Stimulated activated CD8-positive, alpha-beta memory T cell treated with anti-CD3 and anti-CD28 coated beads, Interleukin-4, amount 100 ng/mL, for 4 hours (primary cell): ENCODE data around the gene ZNF358.

ENCODE experiments used
- DNase-seq, 2 donors: peaks; one replicate each; pipeline ENCODE4 v3.0.0-alpha.2; 2020; ENCODE audit warnings: low read depth in 2 of 2, low spot score in 1 of 2

The ZNF358 gene

DNA sequence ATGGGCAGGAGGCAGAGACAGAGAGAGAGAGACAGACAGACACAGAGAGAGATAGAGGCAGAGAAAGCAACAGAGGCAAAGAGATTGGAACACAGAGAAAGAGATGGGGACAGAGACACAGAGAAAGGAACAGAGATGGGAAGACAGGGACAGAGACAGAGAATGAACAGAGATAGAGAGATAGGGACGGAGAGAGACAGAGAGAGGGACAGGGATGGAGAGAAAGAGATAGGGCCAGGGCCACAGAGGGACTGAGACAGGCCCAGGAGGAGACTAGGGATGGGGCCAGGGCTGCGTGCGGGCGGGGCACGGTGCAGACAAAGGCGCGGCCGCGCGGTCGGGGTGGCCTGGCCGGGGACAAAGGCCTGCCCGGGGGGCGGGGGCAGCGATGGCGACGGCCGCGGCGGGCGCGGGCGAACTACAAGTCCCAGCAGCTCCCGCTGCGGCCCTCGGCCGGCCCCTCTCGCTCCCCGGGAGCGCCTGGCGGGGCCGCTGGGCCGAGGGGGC is at the start of gene ZNF358:
Gene ZNF358 (plus strand): TSS at position 459 of the 507 bp plus-strand sequence. CDS start 3,140 bp downstream, outside the sequence.
- DNase-seq: no peak

GRCh38 chr19:7467009-7467989 is 48.6 kb upstream of the ZNF358 start:
- DNase-seq: no peak

DNA sequence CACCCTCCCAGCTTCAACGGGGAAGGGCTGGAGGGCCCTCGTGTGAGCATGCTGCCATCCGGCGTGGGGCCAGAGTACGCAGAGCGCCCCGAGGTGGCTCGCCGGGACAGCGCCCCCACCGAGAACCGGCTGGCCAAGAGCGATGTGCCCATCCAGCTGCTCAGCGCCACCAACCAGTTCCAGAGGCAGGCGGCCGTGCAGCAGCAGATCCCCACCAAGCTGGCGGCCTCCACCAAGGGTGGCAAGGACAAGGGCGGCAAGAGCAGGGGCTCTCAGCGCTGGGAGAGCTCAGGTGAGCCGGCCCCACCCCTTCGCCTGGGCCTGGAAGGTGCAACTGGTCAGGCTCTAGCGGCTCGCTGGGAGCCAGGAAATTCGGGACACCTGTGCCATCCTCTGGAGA is 47.1 kb upstream of the ZNF358 start:
- DNase-seq: no peak

DNA sequence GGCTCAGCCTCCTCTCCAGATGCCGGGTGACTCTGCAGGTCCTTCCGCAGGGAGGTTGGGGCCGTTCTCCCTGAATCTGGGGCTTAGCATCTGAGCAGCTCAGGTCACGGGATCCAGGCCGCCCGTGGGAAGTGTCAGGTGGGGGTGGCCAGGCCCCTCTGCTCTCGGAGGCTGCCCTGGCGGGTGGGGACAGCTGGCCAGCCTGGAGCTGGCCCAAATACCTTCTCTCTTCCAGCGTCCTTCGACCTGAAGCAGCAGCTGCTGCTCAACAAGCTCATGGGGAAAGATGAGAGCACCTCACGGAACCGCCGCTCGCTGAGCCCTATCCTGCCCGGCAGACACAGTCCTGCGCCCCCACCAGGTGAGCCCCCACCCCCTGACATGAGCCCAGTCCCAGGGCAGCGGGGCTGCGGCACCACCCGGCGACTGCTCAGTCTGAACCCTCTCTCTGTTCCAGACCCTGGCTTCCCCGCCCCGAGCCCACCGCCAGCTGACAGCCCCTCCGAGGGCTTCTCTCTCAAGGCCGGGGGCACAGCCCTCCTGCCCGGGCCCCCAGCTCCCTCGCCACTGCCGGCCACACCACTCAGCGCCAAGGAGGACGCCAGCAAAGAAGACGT is 46.1 kb upstream of the ZNF358 start:
- no peak for DNase-seq

DNA sequence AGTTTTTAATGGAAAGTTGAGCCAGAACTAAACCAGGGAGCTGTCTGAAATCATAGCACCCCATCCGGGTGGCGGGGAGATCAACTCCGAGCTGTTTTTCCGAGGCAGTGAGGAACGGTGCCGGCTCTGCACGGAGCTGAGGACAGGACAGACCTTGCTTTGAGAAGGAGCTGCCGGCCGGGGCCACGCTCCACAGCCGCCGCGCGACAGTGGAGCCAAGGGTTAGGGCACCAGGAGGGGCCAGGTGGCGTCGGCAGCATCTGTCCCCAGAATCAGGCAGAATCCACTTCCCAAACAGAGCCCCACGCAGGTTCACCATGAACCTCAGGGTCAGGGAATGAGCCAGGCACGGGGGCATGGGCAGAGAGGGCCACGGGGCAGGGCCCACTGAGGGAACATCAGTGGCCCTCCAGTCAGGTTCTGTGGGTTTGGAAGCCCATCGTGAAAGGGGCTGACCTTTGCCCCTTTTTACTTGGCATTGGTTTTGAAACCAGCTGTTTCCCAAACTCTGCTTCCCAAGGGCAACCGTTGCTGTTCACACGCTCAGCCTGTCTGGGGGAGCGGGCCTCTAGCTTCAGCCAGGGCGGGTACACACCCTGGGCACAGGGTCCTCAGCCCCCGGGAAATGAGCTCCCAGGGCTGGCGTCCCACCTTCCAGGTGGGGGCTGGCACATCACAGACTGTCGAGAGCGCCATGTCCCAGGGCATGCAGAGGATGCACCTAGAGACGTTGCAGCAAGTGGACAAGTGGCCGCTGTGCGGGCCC is 45.2 kb upstream of the ZNF358 start:
- DNase-seq: no peak

DNA sequence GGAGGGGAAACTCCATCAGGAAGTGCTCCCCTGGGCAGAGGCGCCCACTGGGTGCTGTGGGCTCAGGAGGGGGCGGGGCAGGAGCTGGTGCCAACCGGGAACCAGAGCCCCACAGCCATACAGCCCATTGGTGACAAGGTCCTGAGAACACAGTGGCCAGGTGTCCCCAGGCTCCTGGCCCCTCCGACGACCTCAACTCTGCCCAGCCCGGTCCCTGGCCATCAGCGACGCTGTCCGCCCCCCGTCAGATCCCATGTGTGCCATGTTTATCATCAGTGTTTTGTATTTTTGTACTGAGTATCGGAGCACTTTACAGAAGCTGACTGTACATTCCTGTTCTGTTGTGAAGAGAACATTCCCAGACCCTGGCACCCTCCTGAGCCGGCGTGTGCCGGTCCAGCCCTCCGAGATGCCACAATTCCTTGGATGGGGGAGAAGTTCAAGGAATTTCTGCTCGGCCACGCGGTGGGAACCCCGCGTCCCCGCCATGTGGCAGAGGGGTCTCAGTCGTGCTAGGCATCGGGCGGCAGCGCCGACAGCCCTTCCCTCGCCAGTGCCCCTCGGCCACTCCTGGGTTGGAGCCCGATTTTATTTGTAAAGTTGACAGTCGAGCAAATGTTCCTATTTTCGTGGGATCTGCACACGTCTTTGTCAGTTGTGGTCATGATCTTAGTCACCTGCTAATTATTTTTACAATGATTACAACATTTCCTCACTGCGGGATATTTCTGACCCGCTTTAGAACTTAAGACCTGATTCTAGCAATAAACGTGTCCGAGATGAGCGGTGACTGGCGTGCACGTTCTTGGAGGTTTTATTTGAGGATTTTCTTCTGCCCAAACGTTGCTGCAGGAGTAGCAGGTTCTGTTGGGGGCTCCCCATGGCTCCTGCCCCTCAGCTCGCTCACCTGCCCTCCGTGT is 43.9 kb upstream of the ZNF358 start:
- DNase-seq: no peak

- DNase-seq: no peak
Measured at GRCh38 chr19:7475665-7476064, 40.2 kb upstream of the ZNF358 start.

GRCh38 chr19:7476241-7476640 is 39.7 kb upstream of the ZNF358 start:
- DNase-seq: no peak

DNA sequence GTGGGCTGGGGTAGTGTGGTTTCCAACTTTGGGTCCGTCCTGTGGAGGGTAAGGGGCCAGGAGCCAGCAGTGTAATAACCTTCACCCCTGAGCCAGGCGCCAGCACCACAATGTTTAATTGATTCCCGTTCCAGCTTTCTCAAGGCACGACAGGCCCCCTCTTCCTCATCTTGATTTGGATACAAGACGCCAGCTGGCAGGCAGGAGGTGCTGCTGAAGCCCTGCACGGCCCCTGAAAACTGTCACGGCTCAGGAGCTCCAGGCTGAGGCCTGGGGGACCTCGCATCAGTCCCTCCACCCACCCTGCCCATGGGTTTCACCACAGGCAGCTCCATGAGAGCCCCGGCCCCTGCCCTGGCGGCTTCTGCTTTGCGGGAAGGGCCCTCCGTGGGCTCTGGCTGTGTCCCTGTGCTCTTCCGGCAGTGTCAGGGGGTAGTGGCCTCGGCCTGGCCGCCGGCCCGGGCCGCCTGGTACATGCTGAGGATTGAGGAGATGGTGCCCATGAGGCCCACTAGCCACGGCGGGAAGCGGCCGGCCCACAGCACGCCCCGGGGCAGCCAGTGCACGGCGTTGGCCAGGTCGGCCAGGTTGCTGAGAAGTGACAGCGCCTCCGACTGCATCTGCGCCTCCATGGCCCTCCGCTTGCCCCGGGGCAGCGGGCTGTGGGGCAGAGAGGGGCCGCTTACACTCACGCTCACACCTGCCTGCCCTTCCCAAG is 39.0 kb upstream of the ZNF358 start:
- no peak for DNase-seq

DNA sequence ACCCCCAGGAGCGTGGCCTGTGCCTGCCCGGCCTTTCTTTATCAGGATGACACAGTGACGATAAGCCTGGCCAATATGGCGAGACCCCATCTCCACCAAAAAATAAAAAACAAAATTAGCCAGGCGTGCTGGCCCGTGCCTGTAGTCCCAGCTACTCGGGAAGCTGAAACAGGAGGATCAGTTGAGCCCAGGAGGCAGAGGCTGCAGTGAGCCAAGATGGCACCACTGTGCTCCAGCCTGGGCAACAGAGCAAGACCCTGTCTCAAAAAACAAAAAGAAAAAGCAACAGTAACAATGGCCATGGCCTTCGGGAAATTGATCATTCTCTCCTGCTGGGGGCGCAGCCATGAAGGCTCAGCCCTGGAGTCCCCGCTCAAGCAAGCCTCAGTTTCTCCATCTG is 38.1 kb upstream of the ZNF358 start:
- DNase-seq: no peak

DNA sequence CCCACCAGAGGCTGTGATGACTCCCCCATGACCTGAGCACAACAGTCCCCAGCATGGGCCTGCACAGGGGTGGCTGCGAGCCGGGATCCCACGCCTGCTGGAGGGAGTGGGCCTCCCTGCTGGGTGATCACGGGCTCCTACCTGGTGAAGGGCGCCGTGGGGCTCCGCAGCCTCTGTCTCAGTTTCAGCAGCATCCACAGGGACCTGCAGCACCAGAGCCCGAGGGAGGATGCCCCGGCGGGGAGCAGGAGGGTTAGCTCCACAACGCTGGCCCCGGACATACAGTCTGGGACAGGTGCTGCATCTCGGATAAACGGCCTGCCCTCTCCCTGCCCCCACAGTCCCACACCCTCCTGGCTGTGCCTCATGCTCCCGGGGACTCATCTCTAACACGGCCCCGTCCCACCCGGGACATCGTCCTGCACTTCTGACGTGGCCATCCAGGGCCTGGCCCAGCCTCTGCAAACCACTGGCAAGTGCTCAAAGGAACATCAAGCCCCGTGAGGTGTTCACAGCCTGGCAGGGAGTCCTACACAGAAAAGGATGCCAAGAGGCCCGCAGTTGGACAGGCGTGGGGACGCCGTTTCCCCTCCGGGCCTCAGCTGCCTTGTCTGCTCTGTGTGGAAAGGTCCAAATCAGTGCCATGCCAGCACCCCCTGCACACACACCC is 37.6 kb upstream of the ZNF358 start:
- DNase-seq: no peak

GRCh38 chr19:7478843-7479227 is 37.1 kb upstream of the ZNF358 start:
- DNase-seq: no peak

GRCh38 chr19:7480222-7480969 is 35.5 kb upstream of the ZNF358 start:
- no peak for DNase-seq

DNA sequence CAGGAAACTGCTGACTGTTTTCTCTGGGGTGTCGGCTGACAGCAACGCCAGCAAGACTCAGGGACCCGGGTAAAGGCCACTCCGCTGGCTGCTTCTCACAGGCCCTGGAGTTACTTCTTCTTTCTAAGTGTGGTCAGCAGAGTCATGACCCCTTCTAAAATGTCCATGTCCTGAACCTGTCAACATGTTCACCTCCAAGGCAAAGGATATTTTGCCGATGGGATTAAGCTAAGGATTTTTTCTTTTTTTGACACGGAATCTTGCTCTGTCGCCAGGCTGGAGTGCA is 35.0 kb upstream of the ZNF358 start:
- DNase-seq: no peak

DNA sequence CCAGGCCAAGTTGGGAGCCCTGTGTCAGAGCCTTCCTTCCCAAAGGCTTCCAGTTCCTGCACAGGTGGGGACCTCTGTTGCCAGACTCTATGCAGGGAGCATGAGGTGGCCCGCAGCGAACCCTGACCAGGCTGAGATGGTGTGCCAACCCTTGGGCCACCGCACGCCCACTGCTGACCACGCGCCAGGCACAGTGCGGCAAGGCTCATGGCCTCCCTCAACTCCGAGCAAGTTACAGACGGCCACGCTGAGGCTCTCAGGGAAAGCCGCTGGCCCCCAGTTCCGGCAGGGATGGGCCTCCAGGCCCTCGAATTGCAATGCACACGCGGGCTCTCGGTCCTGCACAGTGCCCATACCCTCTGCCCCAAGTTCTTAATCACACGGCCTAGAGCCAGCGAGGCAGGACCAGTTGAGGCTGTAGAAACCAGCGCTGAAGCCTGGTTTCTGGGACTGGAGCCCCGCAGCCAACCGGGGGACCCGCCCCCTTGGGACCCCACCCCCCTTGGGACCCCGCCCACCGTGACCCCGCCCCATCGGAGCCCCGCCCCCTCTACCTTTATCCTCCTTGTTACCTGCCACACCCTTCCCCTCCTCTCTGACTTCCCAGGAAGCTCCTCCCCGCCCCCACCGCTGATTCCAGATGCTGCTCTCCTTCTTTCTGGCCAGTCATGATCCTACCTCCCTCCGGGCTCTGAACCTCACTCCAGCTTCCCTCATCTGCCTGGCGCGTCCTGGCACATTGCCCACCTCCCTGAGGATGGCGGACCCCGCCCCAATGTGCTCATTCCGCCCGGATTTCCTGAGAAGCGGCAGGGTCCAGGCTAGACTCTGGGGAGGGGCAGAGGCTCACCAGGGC is 33.1 kb upstream of the ZNF358 start:
- DNase-seq: no peak

- no peak for DNase-seq
Measured at GRCh38 chr19:7483720-7484201, 32.1 kb upstream of the ZNF358 start.

DNA sequence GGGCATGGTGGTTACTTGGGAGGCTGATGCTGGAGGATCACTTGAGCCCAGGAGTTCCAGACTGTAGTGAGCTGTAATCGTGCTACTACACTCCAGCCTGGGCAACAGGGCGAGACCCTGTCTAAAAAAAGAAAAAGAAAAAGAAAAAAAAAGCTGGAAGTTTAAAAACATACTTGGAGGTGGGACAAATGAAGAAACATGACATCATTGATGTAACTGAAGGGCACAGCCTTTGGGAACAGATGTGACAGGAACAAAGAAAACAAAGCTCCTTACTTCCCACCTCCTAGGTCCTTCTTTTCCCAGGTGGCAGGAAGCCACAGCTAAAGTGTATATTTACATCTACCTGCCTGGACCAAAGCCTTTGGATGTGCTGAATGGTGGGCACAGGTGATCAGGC is 29.0 kb upstream of the ZNF358 start:
- DNase-seq: no peak
